ENCODE results near the gene GGT5. TPM values are rescaled to one million over a fixed set of nuclear protein-coding genes. Genes with fewer than 3 reads are reported as not detected.
"Not testable (repeated sequence)": the region's sequence is repeated elsewhere in the genome, so short reads cannot be mapped to it uniquely, and the experiment has no call there.

The GGT5 gene
- total RNA-seq, 1 donor from 2014 or later: 61.4 TPM

GRCh38 chr22:24247011-24247507 lies 2.2 kb upstream of the GGT5 start:
- H3K9me3 ChIP-seq: no peaks in the 10 kb centered on the region
- TF ChIP-seq POLR2AphosphoS5 (IDR thresholded peaks at IDR 0.05; ENCODE audit: insufficient read depth in 1 of 2, low read depth in 1 of 2) (no peak), POLR2A (IDR thresholded peaks at IDR 0.05) (no peak), CTCF (IDR thresholded peaks at IDR 0.05) (no peak)
- H3K4me1 ChIP-seq: peaks cover 50% of the 10 kb centered on the region
- intact Hi-C loops (cut with DNase I): loop anchor here (5.0 kb wide), 1 partner anchor 60 kb away; no protein-coding TSS in a partner anchor
- H3K27ac ChIP-seq: peak overlapping the region; percentile 89
- no peak overlapping the region for H3K4me3 ChIP-seq
- no peaks in the 10 kb centered on the region for H3K36me3 ChIP-seq
- no peaks in the 10 kb centered on the region for H3K27me3 ChIP-seq
- no peak for DNase-seq (ENCODE audit: extremely low spot score in 2 of 2)

GRCh38 chr22:24245584-24246561 lies 991 bp upstream of the GGT5 start:
- H3K9me3 ChIP-seq, H3K27me3 ChIP-seq, H3K36me3 ChIP-seq: not testable (repeated sequence)
- peak in 1 of 2 donors; percentile 94 for DNase-seq (ENCODE audit: extremely low spot score in 2 of 2)
- H3K4me1 ChIP-seq: peaks cover 51% of the 10 kb centered on the region
- peak overlapping the region; percentile 45 to 52 for H3K4me3 ChIP-seq
- intact Hi-C loops (cut with DNase I): loop anchor here (5.0 kb wide), 1 partner anchor 59 kb away; no protein-coding TSS in a partner anchor
- TF ChIP-seq POLR2AphosphoS5 (IDR thresholded peaks at IDR 0.05; ENCODE audit: insufficient read depth in 1 of 2, low read depth in 1 of 2): peak; percentile 40 to 66
- peak overlapping the region; percentile 89 for H3K27ac ChIP-seq

- DNase-seq (ENCODE audit: extremely low spot score in 2 of 2): no peak
- Histone ChIP-seq H3K36me3 (no peaks in the 10 kb centered on the region), H3K27me3 (no peaks in the 10 kb centered on the region), H3K4me1 (peaks cover 58% of the 10 kb centered on the region), H3K9me3 (no peaks in the 10 kb centered on the region), H3K4me3 (peak overlapping the region; percentile 45 to 52), H3K27ac (peak overlapping the region; percentile 89)
- intact Hi-C loops (cut with DNase I): no loop called here
- TF ChIP-seq POLR2A (IDR thresholded peaks at IDR 0.05): no peak
- TF ChIP-seq POLR2AphosphoS5 (IDR thresholded peaks at IDR 0.05; ENCODE audit: insufficient read depth in 1 of 2, low read depth in 1 of 2): no peak
Observed at GRCh38 chr22:24244144-24244787, 616 bp downstream of the GGT5 start.

- intact Hi-C loops (cut with DNase I); DNase-seq (ENCODE audit: extremely low spot score in 2 of 2); H3K9me3 ChIP-seq; H3K27me3 ChIP-seq; H3K36me3 ChIP-seq: not testable (repeated sequence)
- TF ChIP-seq POLR2AphosphoS5 (IDR thresholded peaks at IDR 0.05; ENCODE audit: insufficient read depth in 1 of 2, low read depth in 1 of 2): peak; percentile 34 to 67
- H3K27ac ChIP-seq: peak overlapping the region; percentile 89
- H3K4me3 ChIP-seq: peak overlapping the region; percentile 45 to 52
- H3K4me1 ChIP-seq: peaks cover 58% of the 10 kb centered on the region
Observed at GRCh38 chr22:24243417-24243816, 1.5 kb downstream of the GGT5 start.

GRCh38 chr22:24240985-24241692 lies 3.7 kb downstream of the GGT5 start:
- H3K4me1 ChIP-seq: peaks cover 47% of the 10 kb centered on the region
- H3K27ac ChIP-seq; H3K27me3 ChIP-seq; intact Hi-C loops (cut with DNase I); H3K4me3 ChIP-seq; H3K9me3 ChIP-seq; H3K36me3 ChIP-seq; DNase-seq (ENCODE audit: extremely low spot score in 2 of 2): not testable (repeated sequence)

GRCh38 chr22:24240381-24240780 lies 4.5 kb downstream of the GGT5 start:
- Histone ChIP-seq H3K9me3 (no peaks in the 10 kb centered on the region), H3K27me3 (no peaks in the 10 kb centered on the region), H3K27ac (no peak overlapping the region), H3K4me1 (peaks cover 39% of the 10 kb centered on the region), H3K4me3 (no peak overlapping the region), H3K36me3 (no peaks in the 10 kb centered on the region)
- intact Hi-C loops (cut with DNase I): no loop called here
- DNase-seq (ENCODE audit: extremely low spot score in 2 of 2): no peak
- TF ChIP-seq POLR2AphosphoS5 (IDR thresholded peaks at IDR 0.05; ENCODE audit: insufficient read depth in 1 of 2, low read depth in 1 of 2) (no peak), POLR2A (IDR thresholded peaks at IDR 0.05) (no peak), CTCF (IDR thresholded peaks at IDR 0.05) (no peak)

- H3K9me3 ChIP-seq; H3K4me3 ChIP-seq; H3K27ac ChIP-seq; DNase-seq (ENCODE audit: extremely low spot score in 2 of 2); H3K36me3 ChIP-seq; intact Hi-C loops (cut with DNase I); H3K27me3 ChIP-seq: not testable (repeated sequence)
- peaks cover 23% of the 10 kb centered on the region for H3K4me1 ChIP-seq
Observed at GRCh38 chr22:24238101-24238694, 6.7 kb downstream of the GGT5 start.

All from vagina (tissue), 2 donors.